Upper lobe of left lung (tissue), 4 donors: ENCODE data around the gene CCDC88A.

Source experiments
- EP300 ChIP-seq, 4 donors: sonication (generic); formaldehyde crosslinking; IDR thresholded peaks; one replicate each; pipeline ENCODE4 v1.5.1; 2017; ENCODE audit warnings: antibody characterized with exemption in 4 of 4, control low read depth in 2 of 4
- POLR2A ChIP-seq, 4 donors: fragments of 450-650 bp; IDR thresholded peaks; one replicate each; pipeline ENCODE4 v1.5.1; 2016 to 2017; ENCODE audit warnings: antibody characterized with exemption in 4 of 4, mild to moderate bottlenecking in 2 of 4
- POLR2AphosphoS5 ChIP-seq, 2 donors: sonication (generic); formaldehyde crosslinking; IDR thresholded peaks; one replicate each; pipeline ENCODE4 v1.5.1; 2017; ENCODE audit warnings: antibody characterized with exemption in 2 of 2
- TF ChIP-seq, protein P1 (sequence below), 6 experiments: fragments of 450-650 bp in 4 of 6; fragments of 200-600 bp in 2 of 6; sonication (generic) in 2 of 6; IDR thresholded peaks; one replicate each; pipeline ENCODE4 v1.5.1; 2016 to 2019; ENCODE audit warnings: antibody characterized with exemption in 6 of 6

DNA sequence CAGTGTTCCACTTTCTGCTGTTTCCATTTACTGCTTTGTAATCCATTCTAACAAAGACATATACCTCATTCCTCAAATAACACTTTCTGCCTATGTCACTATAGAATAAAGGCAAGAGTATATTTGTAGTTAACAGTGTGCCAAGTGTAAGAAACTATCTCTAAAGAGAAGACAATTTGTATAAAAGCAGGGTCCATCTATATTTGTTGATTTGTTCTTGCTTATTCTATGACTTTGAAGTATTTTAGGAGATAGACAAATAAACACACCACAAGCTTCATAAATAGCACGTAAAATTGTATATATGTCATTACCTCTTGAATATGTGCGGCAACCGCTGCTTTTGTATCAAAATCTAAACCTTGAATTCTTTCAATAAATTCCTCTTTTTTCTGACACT is 56.0 kb downstream of the CCDC88A start:
- TF ChIP-seq, protein P1, sequence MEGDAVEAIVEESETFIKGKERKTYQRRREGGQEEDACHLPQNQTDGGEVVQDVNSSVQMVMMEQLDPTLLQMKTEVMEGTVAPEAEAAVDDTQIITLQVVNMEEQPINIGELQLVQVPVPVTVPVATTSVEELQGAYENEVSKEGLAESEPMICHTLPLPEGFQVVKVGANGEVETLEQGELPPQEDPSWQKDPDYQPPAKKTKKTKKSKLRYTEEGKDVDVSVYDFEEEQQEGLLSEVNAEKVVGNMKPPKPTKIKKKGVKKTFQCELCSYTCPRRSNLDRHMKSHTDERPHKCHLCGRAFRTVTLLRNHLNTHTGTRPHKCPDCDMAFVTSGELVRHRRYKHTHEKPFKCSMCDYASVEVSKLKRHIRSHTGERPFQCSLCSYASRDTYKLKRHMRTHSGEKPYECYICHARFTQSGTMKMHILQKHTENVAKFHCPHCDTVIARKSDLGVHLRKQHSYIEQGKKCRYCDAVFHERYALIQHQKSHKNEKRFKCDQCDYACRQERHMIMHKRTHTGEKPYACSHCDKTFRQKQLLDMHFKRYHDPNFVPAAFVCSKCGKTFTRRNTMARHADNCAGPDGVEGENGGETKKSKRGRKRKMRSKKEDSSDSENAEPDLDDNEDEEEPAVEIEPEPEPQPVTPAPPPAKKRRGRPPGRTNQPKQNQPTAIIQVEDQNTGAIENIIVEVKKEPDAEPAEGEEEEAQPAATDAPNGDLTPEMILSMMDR (IDR thresholded peaks at IDR 0.05) = no peak
- TF ChIP-seq POLR2A (IDR thresholded peaks at IDR 0.05) (no peak), POLR2AphosphoS5 (IDR thresholded peaks at IDR 0.05) (no peak), EP300 (IDR thresholded peaks at IDR 0.05) (no peak)
